HG03095 (cell line): ENCODE results near the gene BCHE.
A peak's percentile ranks its signal among the peaks of the same experiment; 100 is the strongest.

Experiments
- ATAC-seq: cut with Tn5 transposase; IDR thresholded peaks from one replicate; pipeline ENCODE4 v1.9.1; 2021; ENCODE audit warnings: moderate library complexity; ENCODE audit not compliant: unreplicated experiment

The BCHE gene

DNA sequence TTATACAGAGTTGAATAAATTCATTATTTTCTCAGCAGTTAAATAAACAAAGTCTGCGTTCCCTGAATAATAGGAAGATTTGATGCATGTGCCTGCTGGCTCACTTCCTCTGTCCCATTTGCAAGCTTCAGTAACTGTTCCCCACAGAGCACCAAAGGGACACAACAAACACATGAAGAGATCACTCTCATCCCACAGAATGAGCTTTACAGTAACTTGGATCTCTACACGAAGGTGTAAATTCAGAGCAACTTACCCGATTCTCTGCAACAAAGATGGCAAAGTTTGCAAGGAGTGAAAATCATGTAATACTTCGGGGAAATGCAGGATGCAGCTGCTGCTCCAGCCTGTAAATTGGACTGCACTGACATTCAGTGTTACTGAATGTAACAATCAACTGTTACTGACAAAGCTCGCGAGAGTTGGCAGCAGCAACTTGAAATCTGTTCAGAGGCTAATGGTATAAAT is at the start of gene BCHE:
Gene BCHE, minus strand, starts transcription at position 366 of the 468 bp plus-strand sequence. CDS start 6,390 bp downstream, outside the sequence.
- no peak for ATAC-seq

DNA sequence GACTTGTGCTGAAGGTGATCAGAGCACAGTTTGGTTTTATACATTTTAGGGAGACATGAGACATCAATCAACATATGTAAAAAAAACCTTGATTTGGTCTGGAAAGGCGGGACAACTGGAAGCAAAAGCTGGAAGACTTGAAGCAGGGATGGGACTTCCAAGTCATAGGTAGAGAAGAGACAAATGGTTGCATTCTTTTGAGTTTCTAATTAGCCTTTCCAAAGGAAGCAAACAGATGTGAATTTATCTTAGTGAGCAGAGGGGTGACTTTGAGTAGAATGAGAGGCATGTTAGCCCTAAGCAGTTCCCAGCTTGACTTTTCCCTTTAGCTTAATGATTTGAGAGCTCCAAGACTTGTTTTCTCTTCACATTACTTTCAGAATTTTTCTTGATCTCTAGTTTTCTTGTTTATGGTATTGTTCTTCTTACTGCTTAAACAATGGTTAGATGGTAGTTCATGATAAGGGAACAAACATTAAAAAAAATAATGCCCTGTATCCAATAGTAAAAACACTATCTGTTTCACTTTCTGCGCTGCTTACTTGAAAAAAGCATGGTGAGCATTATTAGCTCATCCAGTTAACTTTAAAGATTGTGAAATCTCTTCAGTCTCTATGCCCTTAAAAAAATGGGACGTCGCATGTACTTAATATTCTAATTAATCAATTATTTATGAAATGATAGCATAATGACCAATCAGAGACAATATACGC is 48.5 kb upstream of the BCHE start:
- ATAC-seq = no peak

DNA sequence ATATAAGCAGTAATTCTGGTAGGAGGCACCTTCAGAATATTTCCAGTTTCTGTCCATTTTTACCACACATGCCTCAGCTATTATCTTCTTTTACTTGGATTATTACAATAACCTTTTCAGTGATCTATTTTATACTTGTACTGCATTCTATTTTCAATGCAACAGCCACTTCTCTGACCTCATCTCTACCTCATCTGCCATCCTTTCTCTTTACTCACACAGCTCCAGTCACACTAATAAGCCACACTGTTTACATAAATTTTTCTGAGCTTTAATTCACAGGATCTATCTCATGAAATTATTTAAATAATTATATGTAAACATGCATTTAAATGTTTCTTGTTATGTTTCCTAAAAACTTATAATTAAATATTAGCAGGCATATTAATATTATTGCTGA is 47.3 kb upstream of the BCHE start:
- ATAC-seq = no peak

DNA sequence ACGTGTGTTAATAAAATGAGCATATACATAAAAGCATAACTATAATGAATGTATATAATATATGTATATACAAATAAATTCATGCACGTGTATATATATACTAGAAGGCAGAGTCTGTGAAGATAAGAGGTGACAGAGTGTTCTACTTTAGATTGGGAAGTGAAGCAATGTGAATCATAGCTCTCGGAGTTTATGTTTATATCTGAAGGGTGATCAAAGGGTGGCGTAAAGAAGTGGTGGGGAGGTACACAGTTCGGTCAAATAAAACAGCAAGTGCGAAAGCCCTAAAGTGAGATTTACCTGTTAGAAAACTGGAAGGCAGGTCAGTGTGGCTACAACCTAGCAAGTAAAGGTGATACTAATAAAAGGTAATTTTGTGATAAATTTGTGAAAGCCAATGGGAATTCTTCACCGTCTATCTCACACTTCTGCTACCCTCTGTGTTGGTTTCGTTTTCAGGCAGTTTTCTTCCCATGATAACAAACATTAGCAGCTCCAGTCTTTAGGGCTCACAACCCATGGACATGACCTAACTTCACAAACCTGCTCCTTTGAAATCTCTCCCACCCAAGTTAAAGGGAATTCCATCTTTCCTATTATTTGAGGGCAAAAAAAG is 46.7 kb upstream of the BCHE start:
- no peak for ATAC-seq

DNA sequence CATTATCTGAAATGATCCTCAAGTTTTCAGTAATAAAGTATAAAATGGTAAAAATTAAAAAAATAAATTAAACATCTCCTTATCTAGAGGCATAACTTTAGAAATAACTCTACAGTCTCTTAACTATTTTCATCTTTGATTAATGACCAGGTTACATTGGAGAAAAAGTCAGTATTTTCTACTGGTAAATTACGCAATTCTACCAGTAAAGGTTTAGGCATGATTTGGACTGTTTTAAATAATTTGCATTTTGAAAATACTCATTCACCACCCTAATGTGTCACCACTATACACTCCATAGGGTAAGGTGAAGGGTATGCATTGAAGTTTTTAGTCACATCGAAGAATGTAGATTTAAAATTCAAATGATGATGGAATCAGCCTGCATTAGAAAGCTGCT is 45.9 kb upstream of the BCHE start:
- no peak for ATAC-seq

DNA sequence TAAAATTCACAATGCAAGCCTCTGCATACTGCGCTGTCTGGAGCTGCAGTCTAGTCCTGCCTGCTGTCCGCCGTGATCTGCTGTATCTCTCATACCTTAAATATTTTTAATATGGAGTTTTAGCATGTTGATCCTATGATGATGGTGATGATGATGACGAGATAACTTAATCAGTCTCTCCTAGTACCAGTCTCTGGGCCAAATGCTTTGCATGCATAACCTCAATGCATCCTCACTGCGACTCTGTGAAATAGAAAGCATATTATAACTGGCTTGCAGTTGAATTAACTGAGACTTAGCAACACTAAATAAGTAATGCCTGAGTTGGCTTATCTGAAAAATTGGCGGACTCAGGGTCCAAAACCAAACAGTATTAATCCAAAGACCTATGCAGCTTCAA is 38.4 kb upstream of the BCHE start:
- no peak for ATAC-seq

DNA sequence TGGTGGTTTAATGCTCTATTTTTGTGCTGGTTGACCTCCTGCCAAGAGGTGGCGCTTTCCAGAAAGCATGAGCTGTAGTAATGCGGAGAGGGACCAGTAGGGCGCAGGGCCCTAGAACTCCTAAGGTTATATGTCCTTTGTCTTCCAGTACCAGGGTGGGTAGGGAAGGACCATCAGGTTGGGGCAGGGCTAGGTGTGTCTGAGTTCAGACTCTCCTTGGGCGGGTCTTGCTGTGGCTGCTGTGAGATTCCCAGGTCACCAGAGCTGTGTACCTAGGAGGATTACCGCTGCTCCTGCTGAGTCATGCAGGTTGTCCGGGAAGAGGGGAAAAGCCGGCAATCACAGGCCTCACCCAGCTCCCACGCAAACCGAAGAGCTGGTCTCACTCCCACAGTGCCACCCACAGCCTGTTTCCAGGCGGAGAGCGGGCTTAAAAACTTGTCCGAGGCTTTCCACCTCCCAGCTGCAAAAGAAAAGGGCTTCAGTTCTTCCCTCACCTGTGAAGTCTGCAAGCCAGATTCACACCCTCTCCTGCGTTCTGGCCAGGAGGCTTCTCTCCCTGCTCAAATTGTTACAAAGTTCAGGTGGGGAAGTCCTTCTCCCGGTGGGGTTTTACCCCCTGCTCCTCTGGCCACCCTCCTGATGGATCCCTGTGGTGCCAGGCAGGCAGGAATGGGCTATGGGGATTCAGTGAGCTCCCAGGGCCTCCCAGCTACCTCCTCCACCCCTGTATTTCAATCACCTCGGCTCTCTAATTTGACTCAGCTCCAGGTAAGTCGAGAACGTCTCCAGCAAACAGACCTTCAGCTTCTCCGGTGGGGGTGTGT is 37.7 kb upstream of the BCHE start:
- no peak for ATAC-seq

DNA sequence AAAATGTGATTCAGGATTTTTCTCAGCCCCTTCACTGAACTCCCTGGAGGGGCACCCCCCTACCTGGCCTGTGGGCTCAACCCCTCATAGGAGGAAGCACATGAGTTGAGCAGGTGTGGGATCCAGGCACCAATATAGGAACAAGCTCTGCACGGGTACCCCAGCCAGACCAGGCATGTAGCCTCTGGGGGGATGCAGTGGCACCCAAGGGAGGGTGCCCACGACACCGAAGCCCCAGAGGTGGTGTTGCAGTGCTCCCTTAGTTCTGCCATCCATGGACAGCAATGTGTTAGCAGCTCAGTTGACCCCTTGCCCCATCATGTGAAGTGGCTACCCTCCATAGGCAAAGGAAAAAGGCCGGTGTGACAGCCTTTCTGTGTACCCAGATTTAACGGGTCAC is 30.9 kb upstream of the BCHE start:
- ATAC-seq = no peak

DNA sequence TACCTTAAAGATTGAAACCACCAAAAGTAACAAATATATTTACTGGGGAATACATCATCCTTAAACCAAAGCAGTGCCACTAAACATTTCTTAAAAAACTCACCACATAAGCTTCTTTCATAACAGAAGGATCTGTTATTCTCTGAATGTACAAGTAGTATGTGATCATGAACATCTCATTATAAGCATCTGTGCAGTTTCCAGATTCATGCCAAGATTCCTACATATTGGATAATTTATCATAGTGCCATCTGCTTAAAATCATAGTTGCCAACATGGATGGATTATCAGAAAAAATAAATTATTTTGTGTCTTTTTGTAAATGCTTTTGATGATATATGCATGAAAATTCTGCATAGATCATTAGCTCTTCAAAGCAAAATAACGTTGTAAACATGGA is 21.8 kb upstream of the BCHE start:
- no peak for ATAC-seq

DNA sequence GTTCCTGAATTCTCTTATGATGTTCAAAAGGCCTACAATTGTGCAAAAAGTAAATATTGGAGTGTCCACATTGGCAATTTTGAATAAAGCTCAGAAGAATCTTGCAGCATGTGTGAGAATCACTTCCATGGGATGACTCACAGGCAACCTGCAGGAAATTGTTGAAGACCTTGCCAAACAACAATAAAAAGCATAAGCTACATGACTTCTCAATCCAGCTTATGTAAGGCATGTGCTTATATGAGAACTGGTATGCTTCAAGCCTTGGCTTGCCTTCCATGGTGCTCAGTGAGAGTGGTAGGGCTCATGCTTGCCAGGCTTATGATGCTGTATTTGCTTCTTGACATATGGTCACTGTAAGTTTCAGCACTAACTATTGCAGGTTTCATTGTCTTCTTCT is 18.4 kb upstream of the BCHE start:
- no peak for ATAC-seq

DNA sequence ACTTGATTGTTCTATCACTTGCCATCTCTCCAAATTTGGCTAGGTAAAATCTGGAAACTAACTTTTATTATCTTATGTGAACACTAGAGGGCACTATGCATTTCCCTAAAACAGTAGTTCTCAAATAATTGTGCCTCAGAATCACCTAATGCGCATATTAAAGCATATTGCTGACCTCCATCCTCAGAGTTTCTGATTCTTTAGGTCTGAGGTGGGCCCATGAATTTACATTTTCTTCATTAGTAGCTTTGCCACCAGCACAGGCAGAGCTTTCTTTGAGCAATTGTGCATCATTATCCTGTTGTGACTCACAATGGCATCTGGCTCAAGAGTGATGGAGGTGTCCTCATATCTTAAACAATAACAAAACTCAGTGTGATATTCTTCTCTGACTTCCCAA is 17.5 kb upstream of the BCHE start:
- no peak for ATAC-seq

DNA sequence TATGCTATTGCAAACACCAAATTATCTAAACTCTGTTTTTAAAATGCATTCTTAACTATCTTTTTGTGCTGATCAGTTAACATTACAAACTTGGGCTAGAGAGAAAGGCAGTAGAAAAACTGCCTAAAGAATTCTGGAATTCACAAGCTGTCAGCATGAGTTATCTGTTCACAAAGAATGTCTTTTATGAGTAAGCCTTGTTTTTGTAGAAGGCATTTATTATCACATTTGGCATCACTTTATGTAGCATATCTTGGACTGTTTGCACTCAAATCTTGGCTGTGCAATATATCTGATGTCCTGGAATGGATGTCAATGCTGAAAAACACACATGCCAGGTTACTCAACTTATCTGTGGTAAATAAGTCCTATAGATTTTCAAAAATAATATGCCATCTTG is 15.5 kb upstream of the BCHE start:
- ATAC-seq = no peak

DNA sequence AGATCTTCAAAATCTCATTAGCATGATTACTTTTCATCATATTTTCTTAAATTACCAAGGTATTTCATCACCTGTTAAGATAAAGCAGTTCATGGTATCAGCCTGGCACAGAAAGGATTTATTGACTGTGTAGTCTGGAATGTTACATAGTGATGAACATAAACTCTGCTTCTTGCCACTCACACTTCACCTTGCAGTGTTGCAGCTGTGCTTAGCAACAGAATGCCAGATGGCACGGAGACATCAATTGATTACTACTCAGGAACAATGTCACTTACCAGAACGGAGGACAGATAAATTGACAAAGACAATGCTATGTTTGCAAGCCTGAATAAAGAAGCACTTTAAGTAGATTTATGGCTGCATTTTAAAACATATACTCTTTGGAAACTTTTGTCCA is 15.0 kb upstream of the BCHE start:
- no peak for ATAC-seq

DNA sequence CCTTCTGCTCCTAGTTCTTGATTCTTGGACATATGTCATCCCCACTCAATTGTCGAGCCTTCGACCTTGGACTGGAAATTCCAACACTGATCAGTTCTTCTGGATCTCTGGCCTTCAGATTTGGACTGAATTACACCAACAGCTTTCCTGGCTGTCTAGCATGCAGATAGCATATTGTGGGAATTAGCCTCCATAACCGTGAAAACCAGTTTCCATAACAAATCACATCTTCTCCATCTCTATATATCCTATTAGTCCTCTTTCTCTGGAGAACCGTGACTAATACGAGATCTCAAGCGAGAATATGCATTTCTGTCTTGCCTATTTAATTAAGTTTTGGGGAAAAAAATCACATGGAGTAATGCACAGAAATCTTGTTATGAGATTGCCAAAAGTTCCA is 8.8 kb upstream of the BCHE start:
- no peak for ATAC-seq

DNA sequence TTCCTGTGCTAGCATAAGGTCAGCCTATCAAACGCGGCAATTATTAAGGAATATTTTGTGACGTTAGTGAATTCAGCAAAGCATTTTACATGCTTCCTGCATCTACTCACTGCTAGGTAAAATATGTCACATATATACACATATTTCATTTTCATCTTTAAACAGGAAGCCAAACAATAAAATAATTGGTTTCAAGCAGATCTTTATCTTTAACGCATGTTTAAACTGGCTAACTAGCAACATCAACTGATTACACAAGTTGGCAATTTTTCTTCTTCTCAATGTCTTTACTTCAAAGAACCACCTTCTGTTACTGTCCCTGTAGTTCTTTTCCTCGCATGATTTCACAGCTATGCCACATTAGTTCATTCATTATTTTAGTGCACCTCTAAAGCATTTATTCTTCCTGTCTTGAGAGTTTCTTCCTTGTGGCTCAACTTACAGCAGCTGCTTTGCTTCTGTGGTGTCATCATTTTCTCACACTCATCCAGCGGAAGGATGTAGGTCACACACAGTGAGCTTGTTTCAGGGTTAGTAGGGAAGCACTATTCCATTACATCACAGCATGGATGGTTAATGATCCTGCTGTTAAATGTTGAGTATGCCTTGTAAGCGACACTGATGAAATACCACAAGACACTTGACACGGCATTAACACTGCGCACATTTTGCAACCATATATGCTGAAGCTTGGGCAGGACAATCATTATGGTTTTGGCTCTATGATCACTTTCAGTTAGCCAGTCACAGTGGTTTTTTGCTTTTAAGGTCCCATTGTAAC is 2.3 kb upstream of the BCHE start:
- no peak for ATAC-seq

DNA sequence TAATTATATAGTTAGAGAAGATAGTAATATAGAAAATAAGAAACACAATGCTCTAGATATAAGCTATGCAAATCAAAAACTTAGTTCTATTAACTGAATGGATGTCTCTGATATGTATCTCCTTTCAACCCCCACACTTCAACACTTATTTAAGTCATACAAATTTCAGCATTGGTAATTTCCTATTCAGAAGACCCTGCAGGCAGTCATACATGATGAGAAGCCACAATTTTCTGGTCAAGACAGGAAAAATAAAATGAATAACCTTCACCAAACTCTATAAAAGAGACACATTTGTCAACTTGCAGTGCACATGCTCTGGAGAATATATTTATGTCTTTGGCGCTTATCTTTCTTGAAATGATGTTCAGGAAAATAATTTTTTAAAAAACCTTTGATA is 578 bp upstream of the BCHE start:
- ATAC-seq = no peak

DNA sequence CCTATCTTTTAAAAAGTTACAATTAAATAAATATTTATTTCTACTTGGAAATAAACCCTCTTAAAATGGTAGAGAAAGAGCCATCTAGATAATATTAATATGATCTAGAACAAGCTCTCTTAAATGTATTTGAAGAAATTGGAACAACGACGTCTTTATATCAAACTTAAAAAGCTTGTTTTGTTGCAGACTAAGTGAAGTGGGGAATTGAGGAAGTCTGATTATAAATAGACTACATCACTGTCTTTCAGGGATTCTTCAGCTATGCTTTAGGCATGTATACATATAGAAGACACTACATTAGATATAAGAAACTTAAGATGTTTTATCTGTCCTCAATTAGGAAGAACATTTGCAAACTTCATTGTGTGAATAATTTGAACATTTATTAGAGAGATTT is 1.8 kb downstream of the BCHE start:
- ATAC-seq = no peak

DNA sequence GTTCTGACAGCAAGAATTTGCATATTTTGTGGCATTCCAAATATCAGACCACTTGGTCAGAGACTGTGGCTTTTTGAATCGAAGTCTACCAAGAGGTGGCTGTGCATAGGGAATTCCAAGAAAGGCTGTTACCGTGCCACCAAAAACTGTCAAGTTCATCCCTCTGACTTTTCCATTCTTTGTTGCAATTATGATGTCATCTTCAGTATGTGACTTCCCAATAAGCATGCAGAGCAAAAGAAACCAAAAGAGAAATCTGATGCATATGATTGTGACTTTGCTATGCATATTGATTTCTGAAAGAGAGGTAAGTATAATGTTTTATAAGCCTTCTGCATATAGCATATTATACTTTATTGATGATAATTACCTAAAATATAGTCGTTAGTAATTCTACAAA is 6.5 kb downstream of the BCHE start:
- ATAC-seq = no peak

DNA sequence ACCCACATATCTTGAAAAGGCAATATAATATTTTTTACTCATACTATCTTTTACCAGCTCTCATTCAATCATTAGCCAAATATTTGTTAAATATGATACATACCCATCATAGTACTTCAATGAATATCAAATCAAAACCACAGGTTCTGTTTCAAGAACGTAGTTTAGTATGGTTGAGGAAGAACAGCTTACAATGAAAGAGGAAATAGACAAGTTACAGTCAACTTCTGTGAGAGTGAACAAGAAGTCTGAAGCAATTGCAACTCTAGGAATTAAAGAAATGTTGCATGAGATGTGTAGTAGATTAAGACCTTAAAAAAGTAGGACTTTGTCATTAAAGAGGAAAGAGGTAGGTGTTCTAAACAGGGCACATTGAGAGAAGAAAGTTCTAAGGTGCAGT is 9.3 kb downstream of the BCHE start:
- no peak for ATAC-seq

DNA sequence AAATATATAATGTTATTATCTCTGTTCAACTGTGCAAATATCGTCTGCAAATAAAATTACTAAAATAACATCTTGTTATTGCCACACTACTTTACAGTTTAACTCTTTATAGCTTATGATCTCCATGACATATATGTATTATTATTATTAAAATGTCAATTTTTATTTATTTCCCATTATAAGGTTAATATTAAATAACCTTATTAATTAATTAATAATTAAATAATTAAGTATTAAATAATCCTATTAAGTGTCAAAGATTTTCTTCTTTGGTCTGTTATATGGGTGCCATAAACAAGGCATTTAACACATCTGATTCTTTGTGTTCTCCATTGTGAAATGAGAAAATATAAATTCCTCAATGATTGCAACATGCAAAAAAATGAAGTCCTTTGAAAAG is 10.0 kb downstream of the BCHE start:
- no peak for ATAC-seq

DNA sequence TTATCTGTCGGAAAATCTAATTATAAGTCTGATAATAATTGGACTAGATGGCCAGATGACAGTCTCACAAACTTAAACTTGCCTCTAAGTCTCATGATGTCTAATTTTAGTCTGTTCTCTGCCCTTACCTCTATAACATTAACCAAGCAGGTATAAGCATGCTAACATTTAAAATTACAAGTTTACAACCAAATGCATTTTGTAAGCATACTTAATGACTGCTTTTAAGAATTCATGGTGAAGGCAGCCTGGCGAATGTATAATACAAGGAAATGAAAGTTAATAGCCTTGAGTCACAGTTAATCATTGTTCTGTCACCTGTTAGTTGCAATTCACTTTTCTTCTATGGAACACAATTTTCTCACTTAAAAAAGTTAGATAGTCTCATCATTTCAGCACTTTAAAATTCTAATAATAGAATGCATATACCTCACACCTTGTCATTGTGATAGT is 16.5 kb downstream of the BCHE start:
- ATAC-seq = peak; percentile 72
